HepG2 (cell line): ENCODE data around the gene AGK.

Source experiments
- CBX5 ChIP-seq: sonication (generic); formaldehyde crosslinking; IDR thresholded peaks from 2 replicates; pipeline ENCODE4 v1.4.0; 2020; ENCODE audit warnings: missing genetic modification reagents, borderline replicate concordance
- HOXA5 ChIP-seq: sonication (generic); formaldehyde crosslinking; IDR thresholded peaks from 2 replicates; pipeline ENCODE4 v1.4.0; 2020; ENCODE audit warnings: missing genetic modification reagents
- JUNB ChIP-seq: sonication (generic); formaldehyde crosslinking; IDR thresholded peaks from 2 replicates; pipeline ENCODE4 v1.8.0; 2022; ENCODE audit warnings: missing genetic modification reagents, mild to moderate bottlenecking, borderline replicate concordance
- MAFG ChIP-seq: sonication (generic); formaldehyde crosslinking; IDR thresholded peaks from 2 replicates; pipeline ENCODE4 v1.5.1; 2020; ENCODE audit warnings: mild to moderate bottlenecking, missing genetic modification reagents
- PBX3 ChIP-seq: sonication (generic); formaldehyde crosslinking; IDR thresholded peaks from 2 replicates; pipeline ENCODE4 v1.8.1; 2023; ENCODE audit warnings: missing genetic modification reagents, inconsistent platforms, borderline replicate concordance
- POLR2A ChIP-seq, 2 experiments: IDR thresholded peaks; 2 replicates each; pipeline ENCODE4 v1.6.1; 2011; ENCODE audit warnings: low read depth in 2 of 2, low read length in 2 of 2, mild to moderate bottlenecking in 1 of 2, moderate library complexity in 1 of 2; ENCODE audit not compliant: insufficient read depth in 1 of 2
- POLR2AphosphoS5 ChIP-seq: IDR thresholded peaks from 2 replicates; pipeline ENCODE4 v1.6.1; 2012; ENCODE audit warnings: low read depth, low read length
- SIN3A ChIP-seq: IDR thresholded peaks from 2 replicates; pipeline ENCODE4 v1.6.1; 2011; ENCODE audit warnings: low read depth, mild to moderate bottlenecking, control low read depth, low read length, borderline replicate concordance
- SP1 ChIP-seq, 2 experiments: fragments of 450-650 bp in 1 of 2; sonication (generic) in 1 of 2; formaldehyde crosslinking in 1 of 2; IDR thresholded peaks; 2 replicates each; pipeline versions ENCODE4 v1.4.0 to v1.6.1; 2016 to 2020; ENCODE audit warnings: missing genetic modification reagents in 1 of 2
- ZNF20 ChIP-seq: sonication (generic); formaldehyde crosslinking; IDR thresholded peaks from 2 replicates; pipeline ENCODE4 v1.4.0; 2020; ENCODE audit warnings: mild to moderate bottlenecking, moderate library complexity, missing genetic modification reagents
- ZNF501 ChIP-seq: sonication (generic); formaldehyde crosslinking; IDR thresholded peaks from 2 replicates; pipeline ENCODE4 v1.5.1; 2020; ENCODE audit warnings: mild to moderate bottlenecking, moderate library complexity, missing genetic modification reagents

- TF ChIP-seq PBX3 (CRISPR knock-in tag), result no peak
- TF ChIP-seq SIN3A, result no peak
- TF ChIP-seq CBX5 (CRISPR knock-in tag), result no peak
- TF ChIP-seq MAFG, result no peak
- no peak for TF ChIP-seq SP1 (IDR thresholded peaks at IDR 0.05)
- TF ChIP-seq SP1 (CRISPR knock-in tag; IDR thresholded peaks at IDR 0.05), result no peak
- TF ChIP-seq ZNF20 (CRISPR knock-in tag), result no peak
- TF ChIP-seq JUNB (CRISPR knock-in tag), result no peak
- TF ChIP-seq POLR2A (IDR thresholded peaks at IDR 0.05; ENCODE audit: insufficient read depth in 1 of 2, low read depth in 2 of 2, low read length in 2 of 2), result no peak
- no peak for TF ChIP-seq ZNF501 (CRISPR knock-in tag)
- no peak for TF ChIP-seq HOXA5
- no peak for TF ChIP-seq POLR2AphosphoS5
These were observed 41.9 kb downstream of the AGK start for GRCh38 chr7:141593134-141593533.
